Left forelimb (tissue), 1 donor: ENCODE data around the gene MN1.

ENCODE experiments used
- DNase-seq: peaks from one replicate; pipeline ENCODE4 v3.0.0-alpha.2; 2018; ENCODE audit warnings: low spot score

The MN1 gene

GRCh38 chr22:27827604-27828587 lies 26.3 kb upstream of the MN1 start:
- DNase-seq: no peak

- DNase-seq: no peak
These were observed 23.6 kb upstream of the MN1 start for GRCh38 chr22:27825174-27825573.

- DNase-seq: no peak
These were observed 21.7 kb upstream of the MN1 start for GRCh38 chr22:27823221-27823620.

GRCh38 chr22:27820896-27821866 lies 19.6 kb upstream of the MN1 start:
- no peak for DNase-seq

GRCh38 chr22:27816552-27816951 lies 15.0 kb upstream of the MN1 start:
- DNase-seq: no peak

- DNase-seq: no peak
These were observed 14.4 kb upstream of the MN1 start for GRCh38 chr22:27815826-27816530.

- DNase-seq: no peak
These were observed 13.4 kb upstream of the MN1 start for GRCh38 chr22:27814993-27815392.

- DNase-seq: no peak
These were observed 10.2 kb upstream of the MN1 start for GRCh38 chr22:27811778-27812177.

- no peak for DNase-seq
These were observed 9.1 kb upstream of the MN1 start for GRCh38 chr22:27810609-27811151.

- DNase-seq: no peak
These were observed 8.4 kb upstream of the MN1 start for GRCh38 chr22:27809700-27810608.

- no peak for DNase-seq
These were observed 7.7 kb upstream of the MN1 start for GRCh38 chr22:27809226-27809603.

GRCh38 chr22:27808451-27809225 lies 7.1 kb upstream of the MN1 start:
- DNase-seq: no peak

GRCh38 chr22:27805841-27806240 lies 4.3 kb upstream of the MN1 start:
- DNase-seq: no peak

GRCh38 chr22:27804470-27805297 lies 3.1 kb upstream of the MN1 start:
- DNase-seq: no peak

- no peak for DNase-seq
These were observed 2.4 kb upstream of the MN1 start for GRCh38 chr22:27803841-27804415.

GRCh38 chr22:27802346-27803073 lies 954 bp upstream of the MN1 start:
- DNase-seq: no peak

GRCh38 chr22:27801202-27801615 lies 347 bp downstream of the MN1 start:
- DNase-seq: no peak
